Measurements from ENCODE around the gene PI3. TPM values are rescaled to one million over a fixed set of nuclear protein-coding genes. Genes with fewer than 3 reads are reported as not detected.

Gene PI3
- total RNA-seq, 1 experiment from 2014 or later, result 2.8 TPM

GRCh38 chr20:45191926-45192325, 17.2 kb downstream of the PI3 start:
- intact Hi-C loops (cut with micrococcal nuclease), result no loop called here
- H3K36me3 Mint-ChIP-seq (ENCODE audit: insufficient read depth, unreplicated experiment), result no peaks in the 10 kb centered on the region
- no peak overlapping the region for H3K4me3 Mint-ChIP-seq (ENCODE audit: unreplicated experiment)
- peaks cover 14% of the 10 kb centered on the region for H3K27me3 Mint-ChIP-seq (ENCODE audit: insufficient read depth, unreplicated experiment)
- no peak for TF ChIP-seq CTCF (IDR thresholded peaks at IDR 0.05; ENCODE audit: unreplicated experiment)
- no TSS peak for BruUV-seq (replicated peaks)
- H3K27ac Mint-ChIP-seq (ENCODE audit: low read depth, unreplicated experiment), result no peak overlapping the region
- ChIA-PET CTCF (interaction anchor here (2.2 kb wide), 1 partner anchor 99 kb away, joined by 6 read pairs; no protein-coding TSS in a partner anchor), POLR2A (no interaction called here)
- no peaks in the 10 kb centered on the region for H3K9me3 Mint-ChIP-seq (ENCODE audit: unreplicated experiment)
- no peaks in the 10 kb centered on the region for H3K4me1 Mint-ChIP-seq (ENCODE audit: insufficient read depth, unreplicated experiment)
- DNase-seq (ENCODE audit: unreplicated experiment), result no peak

GRCh38 chr20:45193331-45193730, 18.6 kb downstream of the PI3 start:
- DNase-seq (ENCODE audit: unreplicated experiment), result no peak
- H3K4me1 Mint-ChIP-seq (ENCODE audit: insufficient read depth, unreplicated experiment), result no peaks in the 10 kb centered on the region
- no peaks in the 10 kb centered on the region for H3K9me3 Mint-ChIP-seq (ENCODE audit: unreplicated experiment)
- no peak for TF ChIP-seq CTCF (IDR thresholded peaks at IDR 0.05; ENCODE audit: unreplicated experiment)
- BruUV-seq (replicated peaks), result no TSS peak
- H3K36me3 Mint-ChIP-seq (ENCODE audit: insufficient read depth, unreplicated experiment), result no peaks in the 10 kb centered on the region
- ChIA-PET CTCF (interaction anchor here (0.7 to 2.2 kb wide), 3 partner anchors 54 to 101 kb away, joined by 3 to 6 read pairs (median 3); no protein-coding TSS in a partner anchor), POLR2A (interaction anchor here (0.6 kb wide), 1 partner anchor 34 kb away, joined by 3 read pairs; no protein-coding TSS in a partner anchor)
- H3K27me3 Mint-ChIP-seq (ENCODE audit: insufficient read depth, unreplicated experiment), result peaks cover 24% of the 10 kb centered on the region
- H3K4me3 Mint-ChIP-seq (ENCODE audit: unreplicated experiment), result no peak overlapping the region
- intact Hi-C loops (cut with micrococcal nuclease), result no loop called here
- H3K27ac Mint-ChIP-seq (ENCODE audit: low read depth, unreplicated experiment), result no peak overlapping the region

- intact Hi-C loops (cut with micrococcal nuclease), result no loop called here
- no peak for TF ChIP-seq CTCF (IDR thresholded peaks at IDR 0.05; ENCODE audit: unreplicated experiment)
- Mint-ChIP-seq H3K4me3 (ENCODE audit: unreplicated experiment) (no peak within 1 kb of the TSS), H3K36me3 (ENCODE audit: insufficient read depth, unreplicated experiment) (no peaks in the 10 kb centered on the region), H3K9me3 (ENCODE audit: unreplicated experiment) (peaks cover 6% of the 10 kb centered on the region), H3K27me3 (ENCODE audit: insufficient read depth, unreplicated experiment) (peaks cover 83% of the 10 kb centered on the region), H3K4me1 (ENCODE audit: insufficient read depth, unreplicated experiment) (no peaks in the 10 kb centered on the region), H3K27ac (ENCODE audit: low read depth, unreplicated experiment) (no peak within 1 kb of the TSS)
- CTCF ChIA-PET, result interaction anchor here (1.9 kb wide), 1 partner anchor 87 kb away, joined by 10 read pairs; no protein-coding TSS in a partner anchor
- no peak for DNase-seq (ENCODE audit: unreplicated experiment)
- POLR2A ChIA-PET, result interaction anchor here (0.6 to 1.2 kb wide), 3 partner anchors 9 to 41 kb away, joined by 3 to 5 read pairs (median 4); partner anchors contain the start of gene SEMG2
- BruUV-seq (replicated peaks), result no TSS peak
Observed at GRCh38 chr20:45206725-45207124, 32.0 kb downstream of the PI3 start, which contains the start of gene SEMG1. Gene SEMG1, plus strand, starts transcription at chr20:45207033. Its CDS starts 21 bp downstream, at chr20:45207054.

GRCh38 chr20:45209924-45210323, 35.2 kb downstream of the PI3 start:
- H3K4me3 Mint-ChIP-seq (ENCODE audit: unreplicated experiment), result no peak overlapping the region
- ChIA-PET CTCF (interaction anchor here (0.6 to 0.7 kb wide), 2 partner anchors 70 to 252 kb away, joined by 3 to 5 read pairs; no protein-coding TSS in a partner anchor), POLR2A (interaction anchor here (0.8 kb wide), 1 partner anchor 88 kb away, joined by 7 read pairs; no protein-coding TSS in a partner anchor)
- TF ChIP-seq CTCF (IDR thresholded peaks at IDR 0.05; ENCODE audit: unreplicated experiment), result no peak
- no peak for DNase-seq (ENCODE audit: unreplicated experiment)
- H3K9me3 Mint-ChIP-seq (ENCODE audit: unreplicated experiment), result no peaks in the 10 kb centered on the region
- H3K36me3 Mint-ChIP-seq (ENCODE audit: insufficient read depth, unreplicated experiment), result no peaks in the 10 kb centered on the region
- intact Hi-C loops (cut with micrococcal nuclease), result no loop called here
- H3K27ac Mint-ChIP-seq (ENCODE audit: low read depth, unreplicated experiment), result no peak overlapping the region
- BruUV-seq (replicated peaks), result no TSS peak
- H3K4me1 Mint-ChIP-seq (ENCODE audit: insufficient read depth, unreplicated experiment), result no peaks in the 10 kb centered on the region
- peaks cover 90% of the 10 kb centered on the region for H3K27me3 Mint-ChIP-seq (ENCODE audit: insufficient read depth, unreplicated experiment)

All from MCF 10A (cell line).